Esophagus muscularis mucosa (tissue), 3 donors: ENCODE measurements around the gene RNASE7.

Experiments used
- CTCF ChIP-seq, 3 experiments: fragments of 200-600 bp in 2 of 3; fragments of 450-650 bp in 1 of 3; sonication (generic) in 2 of 3; IDR thresholded peaks; one replicate each; pipeline ENCODE4 v1.5.1; 2017 to 2019; ENCODE audit warnings: antibody characterized with exemption in 3 of 3, mild to moderate bottlenecking in 2 of 3, moderate library complexity in 1 of 3
- POLR2A ChIP-seq: fragments of 450-650 bp; IDR thresholded peaks from one replicate; pipeline ENCODE4 v1.6.1; 2017; ENCODE audit warnings: antibody characterized with exemption, moderate library complexity, mild to moderate bottlenecking, low read depth

- TF ChIP-seq CTCF (IDR thresholded peaks at IDR 0.05) (no peak), POLR2A (no peak)
Measured at GRCh38 chr14:21074398-21075272, 32.5 kb downstream of the RNASE7 start.
